ENCODE results near the gene MYO1D.

MYO1D gene

DNA sequence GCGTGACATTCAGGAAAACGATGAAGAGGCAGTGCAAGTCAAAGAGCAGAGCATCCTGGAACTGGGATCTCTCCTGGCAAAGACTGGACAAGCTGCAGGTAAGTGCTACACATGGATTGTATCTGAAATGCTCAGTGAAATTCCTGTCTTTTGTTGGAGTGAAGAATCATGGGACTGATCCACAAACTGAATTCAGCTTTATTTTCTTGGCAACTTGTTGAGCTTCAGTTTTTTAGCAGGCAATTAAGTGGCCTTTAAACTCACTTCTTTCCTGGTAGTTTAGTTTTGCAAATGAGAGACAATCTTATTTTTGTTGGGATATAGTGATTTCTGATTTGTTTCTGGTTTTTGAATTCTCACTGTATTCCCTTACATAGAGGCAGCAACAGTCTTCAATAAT lies 430.0 kb downstream of the MYO1D start:
- ChIA-PET POLR2A (interaction anchor here (0.7 kb wide), 1 partner anchor 12 kb away, joined by 4 read pairs; no protein-coding TSS in a partner anchor), CTCF (interaction anchor here (10.4 kb wide), 1 partner anchor 16 kb away, joined by 139 read pairs; no protein-coding TSS in a partner anchor)
- no peak for TF ChIP-seq CTCF (IDR thresholded peaks at IDR 0.05; ENCODE audit: control extremely low read depth, extremely low read depth, low read depth, missing control alignments)
- DNase-seq (ENCODE audit: extremely low spot score) = no peak

DNA sequence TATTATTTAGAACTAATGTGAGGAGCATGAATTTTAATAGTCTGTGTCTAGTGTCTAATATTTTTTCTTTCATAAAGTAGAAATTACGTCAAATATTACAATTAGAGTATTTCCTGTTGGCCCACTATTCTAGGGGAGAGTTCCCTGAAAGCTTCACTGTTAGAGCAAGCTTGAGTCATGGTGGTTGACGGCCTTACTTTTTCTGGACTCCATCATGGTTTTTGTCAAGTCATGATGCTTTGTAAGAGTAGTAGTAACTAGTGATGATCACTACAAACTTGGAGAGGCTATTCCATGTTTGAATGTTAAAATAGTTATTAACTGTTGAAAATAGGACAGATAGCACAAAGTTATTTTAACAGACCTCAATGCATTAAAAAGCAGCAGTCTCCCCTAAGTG lies 431.0 kb downstream of the MYO1D start:
- CTCF ChIA-PET = interaction anchor here (1.5 to 10.4 kb wide), 4 partner anchors 8 to 431 kb away, joined by 6 to 139 read pairs (median 15); partner anchors contain the start of gene MYO1D
- POLR2A ChIA-PET = no interaction called here
- TF ChIP-seq CTCF (IDR thresholded peaks at IDR 0.05; ENCODE audit: control extremely low read depth, extremely low read depth, low read depth, missing control alignments) = no peak
- no peak for DNase-seq (ENCODE audit: extremely low spot score)

DNA sequence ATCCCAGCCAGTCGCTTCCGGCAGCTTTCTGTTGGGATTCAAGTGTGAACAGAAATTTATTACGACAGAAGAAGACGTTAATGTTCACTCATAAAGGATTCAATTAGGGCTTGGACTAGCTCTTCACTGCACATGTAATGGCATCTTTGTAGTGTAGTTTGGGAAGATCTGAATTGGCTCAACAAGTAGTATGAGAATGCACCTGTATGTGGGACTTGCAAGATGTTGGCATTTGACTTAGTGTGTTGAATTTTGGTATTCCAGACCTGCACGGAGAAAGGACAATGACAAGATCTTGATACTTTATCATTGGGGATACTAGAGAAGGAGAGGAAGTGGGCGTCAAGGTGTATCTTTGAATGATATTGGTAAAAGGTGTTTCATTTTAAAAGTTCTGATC lies 431.4 kb downstream of the MYO1D start:
- ChIA-PET CTCF (interaction anchor here (1.4 to 10.4 kb wide), 12 partner anchors 8 to 432 kb away, joined by 4 to 139 read pairs (median 8); partner anchors contain the start of gene MYO1D), POLR2A (no interaction called here)
- no peak for TF ChIP-seq CTCF (IDR thresholded peaks at IDR 0.05; ENCODE audit: control extremely low read depth, extremely low read depth, low read depth, missing control alignments)
- DNase-seq (ENCODE audit: extremely low spot score) = no peak

- ChIA-PET POLR2A (no interaction called here), CTCF (interaction anchor here (0.9 to 10.4 kb wide), 21 partner anchors 9 to 505 kb away, joined by 3 to 139 read pairs (median 7); partner anchors contain the start of gene MYO1D)
- no peak for DNase-seq (ENCODE audit: extremely low spot score)
- no peak for TF ChIP-seq CTCF (IDR thresholded peaks at IDR 0.05; ENCODE audit: control extremely low read depth, extremely low read depth, low read depth, missing control alignments)
Observed at GRCh38 chr17:32445074-32445415, 431.9 kb downstream of the MYO1D start.

GRCh38 chr17:32444301-32445073 lies 432.4 kb downstream of the MYO1D start, which contains the start of gene PSMD11:
Gene PSMD11, plus strand, starts transcription at chr17:32444510. Its CDS starts 14 bp downstream, at chr17:32444524.
- DNase-seq (ENCODE audit: extremely low spot score) = peak; percentile 99
- ChIA-PET POLR2A (no interaction called here), CTCF (interaction anchor here (0.6 to 10.4 kb wide), 44 partner anchors 9 to 555 kb away, joined by 3 to 139 read pairs (median 4); no protein-coding TSS in a partner anchor)
- TF ChIP-seq CTCF (IDR thresholded peaks at IDR 0.05; ENCODE audit: control extremely low read depth, extremely low read depth, low read depth, missing control alignments) = peak; percentile 89

DNA sequence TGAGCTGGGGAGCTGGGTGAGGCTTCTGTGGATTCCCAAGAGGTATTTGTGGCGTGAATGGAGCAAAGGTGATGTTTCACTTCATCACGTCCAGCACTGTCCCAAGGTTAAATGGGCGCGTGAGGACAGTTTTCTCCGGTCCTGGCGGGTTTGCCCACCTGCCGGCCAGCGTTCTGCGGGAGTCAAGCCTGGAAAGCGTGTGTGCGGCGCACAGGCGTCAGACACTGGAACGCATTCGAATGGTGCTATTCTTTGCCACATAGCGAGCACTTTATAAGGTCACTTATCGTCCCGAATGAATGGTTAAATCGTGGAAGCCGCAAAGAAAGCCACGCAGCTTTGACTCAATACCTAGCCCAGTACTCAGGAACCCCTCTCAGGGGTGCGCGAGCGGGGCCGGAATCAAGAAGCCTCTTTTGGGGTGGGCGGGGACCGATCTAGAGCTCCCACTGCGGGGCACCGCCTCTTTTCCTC lies 433.1 kb downstream of the MYO1D start:
- DNase-seq (ENCODE audit: extremely low spot score) = no peak
- CTCF ChIA-PET = interaction anchor here (0.6 to 10.4 kb wide), 43 partner anchors 9 to 555 kb away, joined by 3 to 139 read pairs (median 4); no protein-coding TSS in a partner anchor
- POLR2A ChIA-PET = no interaction called here
- no peak for TF ChIP-seq CTCF (IDR thresholded peaks at IDR 0.05; ENCODE audit: control extremely low read depth, extremely low read depth, low read depth, missing control alignments)
